NCI-H460 (cell line): ENCODE measurements around the gene FOXE1. TPM values are rescaled to one million over a fixed set of nuclear protein-coding genes. Genes with fewer than 3 reads are reported as not detected.

Source experiments
- DNase-seq: peaks from one replicate; pipeline ENCODE4 v3.0.0-alpha.2; 2016; ENCODE audit warnings: low read depth; ENCODE audit errors: extremely low read depth
- total RNA-seq: library from RNA; depleted of rRNA; stranded (reverse); fragments of >200 nt; shearing (Covaris generic); gene quantifications from 2 replicates; pipeline ENCODE4 v1.2.3, GENCODE V29; 2014

FOXE1 gene
- total RNA-seq, 1 experiment from 2014 or later, result 0.05 TPM

GRCh38 chr9:97861148-97861475, 8.1 kb downstream of the FOXE1 start:
- no peak for DNase-seq

GRCh38 chr9:97863314-97863713, 10.3 kb downstream of the FOXE1 start:
- DNase-seq, result no peak

- DNase-seq, result no peak
These were observed 11.4 kb downstream of the FOXE1 start for GRCh38 chr9:97864396-97864795.

- DNase-seq, result no peak
These were observed 13.3 kb downstream of the FOXE1 start for GRCh38 chr9:97866300-97866699.

GRCh38 chr9:97866848-97867247, 13.8 kb downstream of the FOXE1 start:
- no peak for DNase-seq

- DNase-seq, result no peak
These were observed 15.8 kb downstream of the FOXE1 start for GRCh38 chr9:97868859-97869258.

GRCh38 chr9:97873425-97873824, 20.4 kb downstream of the FOXE1 start:
- no peak for DNase-seq

GRCh38 chr9:97873882-97874281, 20.9 kb downstream of the FOXE1 start:
- no peak for DNase-seq

- DNase-seq, result no peak
These were observed 21.6 kb downstream of the FOXE1 start for GRCh38 chr9:97874624-97875023.

- DNase-seq, result no peak
These were observed 22.1 kb downstream of the FOXE1 start for GRCh38 chr9:97875111-97875510.

- no peak for DNase-seq
These were observed 23.0 kb downstream of the FOXE1 start for GRCh38 chr9:97876061-97876460.

GRCh38 chr9:97880336-97880735, 27.3 kb downstream of the FOXE1 start:
- no peak for DNase-seq

- peak; percentile 29 for DNase-seq
These were observed 37.2 kb downstream of the FOXE1 start for GRCh38 chr9:97889941-97890887.

- no peak for DNase-seq
These were observed 38.7 kb downstream of the FOXE1 start for GRCh38 chr9:97891736-97892135.

- DNase-seq, result no peak
These were observed 39.4 kb downstream of the FOXE1 start for GRCh38 chr9:97892421-97892820.

GRCh38 chr9:97895211-97895610, 42.2 kb downstream of the FOXE1 start:
- DNase-seq, result no peak

- peak; percentile 33 for DNase-seq
These were observed 42.8 kb downstream of the FOXE1 start for GRCh38 chr9:97895695-97896332.

- no peak for DNase-seq
These were observed 47.2 kb downstream of the FOXE1 start for GRCh38 chr9:97900103-97900737.

- DNase-seq, result peak; percentile 46
These were observed 47.9 kb downstream of the FOXE1 start for GRCh38 chr9:97900738-97901565.

GRCh38 chr9:97903177-97903576, 50.2 kb downstream of the FOXE1 start:
- DNase-seq, result no peak

- DNase-seq, result no peak
These were observed 51.7 kb downstream of the FOXE1 start for GRCh38 chr9:97904725-97905124.
